SK-N-SH (cell line): ENCODE results near the gene ECM1. TPM values are rescaled to one million over a fixed set of nuclear protein-coding genes. Genes with fewer than 3 reads are reported as not detected.
A peak's percentile ranks its signal among the peaks of the same experiment; 100 is the strongest.

Experiments used
- ELF1 ChIP-seq: IDR thresholded peaks from 2 replicates; pipeline ENCODE4 v1.4.0; 2012
- EP300 ChIP-seq, 2 experiments: IDR thresholded peaks; 2 replicates each; pipeline versions ENCODE4 v1.4.0 to v1.6.1; 2012; ENCODE audit warnings: borderline replicate concordance in 1 of 2, low read depth in 1 of 2, low read length in 1 of 2
- FOSL2 ChIP-seq: IDR thresholded peaks from 2 replicates; pipeline ENCODE4 v1.4.0; 2012; ENCODE audit warnings: low read depth, mild to moderate bottlenecking, moderate library complexity, borderline replicate concordance
- FOXM1 ChIP-seq: IDR thresholded peaks from 2 replicates; pipeline ENCODE4 v1.4.0; 2012; ENCODE audit warnings: low read depth, mild to moderate bottlenecking
- GABPA ChIP-seq: IDR thresholded peaks from 2 replicates; pipeline ENCODE4 v1.4.0; 2012; ENCODE audit warnings: low read depth, mild to moderate bottlenecking
- GATA2 ChIP-seq: sonication (generic); formaldehyde crosslinking; IDR thresholded peaks from 2 replicates; pipeline ENCODE4 v1.5.0; 2020; ENCODE audit warnings: mild to moderate bottlenecking, missing genetic modification reagents
- JUND ChIP-seq: IDR thresholded peaks from 2 replicates; pipeline ENCODE4 v1.4.0; 2012
- MEF2A ChIP-seq: IDR thresholded peaks from 2 replicates; pipeline ENCODE4 v1.4.0; 2012; ENCODE audit warnings: low read depth, borderline replicate concordance
- NFIC ChIP-seq: IDR thresholded peaks from 2 replicates; pipeline ENCODE4 v1.4.0; 2012; ENCODE audit warnings: borderline replicate concordance
- NRF1 ChIP-seq: IDR thresholded peaks from 2 replicates; pipeline ENCODE4 v1.6.1; 2012; ENCODE audit warnings: low read depth, mild to moderate bottlenecking, low read length
- POLR2AphosphoS5 ChIP-seq: IDR thresholded peaks from 2 replicates; pipeline ENCODE4 v1.6.1; 2012; ENCODE audit warnings: low read depth, low read length
- RAD21 ChIP-seq: IDR thresholded peaks from 2 replicates; pipeline ENCODE4 v1.6.1; 2012; ENCODE audit warnings: mild to moderate bottlenecking, low read length
- RCOR1 ChIP-seq: fragments of 150-350 bp; IDR thresholded peaks from 2 replicates; pipeline ENCODE4 v1.6.1; 2017; ENCODE audit warnings: antibody characterized with exemption, low read length
- RFX5 ChIP-seq: IDR thresholded peaks from 2 replicates; pipeline ENCODE4 v1.6.1; 2012; ENCODE audit warnings: mild to moderate bottlenecking, improper control_type of control experiment, low read length
- RXRA ChIP-seq: IDR thresholded peaks from 2 replicates; pipeline ENCODE4 v1.4.0; 2012; ENCODE audit warnings: low read depth, mild to moderate bottlenecking, borderline replicate concordance
- TEAD4 ChIP-seq: IDR thresholded peaks from 2 replicates; pipeline ENCODE4 v1.4.0; 2012; ENCODE audit warnings: mild to moderate bottlenecking, borderline replicate concordance; ENCODE audit not compliant: insufficient read depth
- YY1 ChIP-seq: IDR thresholded peaks from 2 replicates; pipeline ENCODE4 v1.4.0; 2012; ENCODE audit warnings: low read depth, mild to moderate bottlenecking
- polyA plus RNA-seq, 3 experiments: library from polyadenylated mRNA; depleted of rRNA; stranded (reverse); fragments of >200 nt; gene quantifications; 2 replicates each; pipeline ENCODE4 v1.2.3, GENCODE V29; 2012
- TF ChIP-seq, protein P1 (sequence below): IDR thresholded peaks from 2 replicates; pipeline ENCODE4 v1.4.0; 2012; ENCODE audit warnings: low read depth, borderline replicate concordance
- TF ChIP-seq, protein P2 (sequence below): fragments of 150-350 bp; IDR thresholded peaks from 2 replicates; pipeline ENCODE4 v1.6.1; 2016; ENCODE audit warnings: mild to moderate bottlenecking, low read depth, low read length
- TF ChIP-seq, protein P3 (sequence below): IDR thresholded peaks from 2 replicates; pipeline ENCODE4 v1.4.0; 2012; ENCODE audit warnings: low read depth, borderline replicate concordance
- TF ChIP-seq, protein P4 (sequence below): fragments of 150-350 bp; IDR thresholded peaks from 2 replicates; pipeline ENCODE4 v1.6.1; 2017; ENCODE audit warnings: antibody characterized with exemption, low read length, low read depth, borderline replicate concordance
- TF ChIP-seq, protein P5 (sequence below): IDR thresholded peaks from 2 replicates; pipeline ENCODE4; 2012
- TF ChIP-seq, protein P6 (sequence below): IDR thresholded peaks from 2 replicates; pipeline ENCODE4 v1.4.0; 2012; ENCODE audit warnings: low read depth
- TF ChIP-seq, protein P7 (sequence below): IDR thresholded peaks from 2 replicates; pipeline ENCODE4 v1.6.1; 2012; ENCODE audit warnings: mild to moderate bottlenecking, low read depth, low read length, moderate library complexity

Gene ECM1
- polyA plus RNA-seq, 1 of the 3 experiments (the other 2 are of a cell fraction), result 32.3 TPM

DNA sequence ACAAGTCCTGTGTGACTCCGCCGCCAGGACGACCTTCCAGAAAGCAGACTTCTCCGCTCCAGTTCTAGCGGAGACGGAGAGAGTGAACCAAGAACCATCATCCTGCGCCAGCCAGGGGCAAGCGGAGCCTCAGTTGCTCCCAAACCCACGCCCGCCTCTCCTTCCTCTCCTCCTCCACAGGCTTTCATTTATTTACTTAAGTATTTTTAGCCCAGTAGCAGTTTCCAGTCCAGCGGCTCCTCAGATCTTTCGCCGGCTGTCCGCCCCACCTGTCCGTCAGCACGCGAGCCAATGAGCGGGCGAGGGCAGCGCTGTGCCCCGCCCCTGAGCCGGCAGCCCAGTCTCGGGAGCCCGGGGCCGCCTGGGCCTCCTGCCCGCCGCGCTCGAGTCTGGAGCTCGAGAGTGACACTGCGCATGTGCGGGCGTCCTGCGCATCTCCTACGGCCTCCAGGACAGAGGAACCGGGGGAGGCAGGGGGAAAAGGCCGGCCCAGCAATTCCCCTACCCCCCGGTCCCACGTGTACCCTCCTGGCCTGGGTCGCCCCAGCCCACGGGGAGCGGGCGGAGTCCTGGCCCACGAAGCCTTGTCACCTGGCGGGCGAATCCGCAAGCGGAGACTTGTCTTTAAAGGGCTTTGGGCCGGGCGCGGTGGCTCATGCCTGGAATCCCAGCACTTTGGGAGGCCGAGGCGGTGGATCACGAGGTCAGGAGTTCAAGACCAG lies 7.6 kb downstream of the ECM1 start, which contains the start of gene FALEC (continued):
- TF ChIP-seq, protein P1, sequence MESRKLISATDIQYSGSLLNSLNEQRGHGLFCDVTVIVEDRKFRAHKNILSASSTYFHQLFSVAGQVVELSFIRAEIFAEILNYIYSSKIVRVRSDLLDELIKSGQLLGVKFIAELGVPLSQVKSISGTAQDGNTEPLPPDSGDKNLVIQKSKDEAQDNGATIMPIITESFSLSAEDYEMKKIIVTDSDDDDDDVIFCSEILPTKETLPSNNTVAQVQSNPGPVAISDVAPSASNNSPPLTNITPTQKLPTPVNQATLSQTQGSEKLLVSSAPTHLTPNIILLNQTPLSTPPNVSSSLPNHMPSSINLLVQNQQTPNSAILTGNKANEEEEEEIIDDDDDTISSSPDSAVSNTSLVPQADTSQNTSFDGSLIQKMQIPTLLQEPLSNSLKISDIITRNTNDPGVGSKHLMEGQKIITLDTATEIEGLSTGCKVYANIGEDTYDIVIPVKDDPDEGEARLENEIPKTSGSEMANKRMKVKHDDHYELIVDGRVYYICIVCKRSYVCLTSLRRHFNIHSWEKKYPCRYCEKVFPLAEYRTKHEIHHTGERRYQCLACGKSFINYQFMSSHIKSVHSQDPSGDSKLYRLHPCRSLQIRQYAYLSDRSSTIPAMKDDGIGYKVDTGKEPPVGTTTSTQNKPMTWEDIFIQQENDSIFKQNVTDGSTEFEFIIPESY, result no peak
- TF ChIP-seq EP300 (IDR thresholded peaks at IDR 0.05; ENCODE audit: borderline replicate concordance in 1 of 2, low read depth in 1 of 2, low read length in 1 of 2) (no peak), POLR2AphosphoS5 (0 out of 2 replicates have a peak, but pooled peaks have one; percentile 13), GABPA (no peak), RFX5 (0 out of 2 replicates have a peak, but pooled peaks have one; percentile 33), ELF1 (no peak), JUND (no peak), GATA2 (no peak), FOXM1 (no peak), NFIC (no peak), FOSL2 (no peak), TEAD4 (no peak), YY1 (no peak), RAD21 (no peak), MEF2A (no peak), NRF1 (peak; percentile 96), RXRA (no peak), RCOR1 (no peak; the same call in 1 of the 2 replicates)
- TF ChIP-seq, protein P2, sequence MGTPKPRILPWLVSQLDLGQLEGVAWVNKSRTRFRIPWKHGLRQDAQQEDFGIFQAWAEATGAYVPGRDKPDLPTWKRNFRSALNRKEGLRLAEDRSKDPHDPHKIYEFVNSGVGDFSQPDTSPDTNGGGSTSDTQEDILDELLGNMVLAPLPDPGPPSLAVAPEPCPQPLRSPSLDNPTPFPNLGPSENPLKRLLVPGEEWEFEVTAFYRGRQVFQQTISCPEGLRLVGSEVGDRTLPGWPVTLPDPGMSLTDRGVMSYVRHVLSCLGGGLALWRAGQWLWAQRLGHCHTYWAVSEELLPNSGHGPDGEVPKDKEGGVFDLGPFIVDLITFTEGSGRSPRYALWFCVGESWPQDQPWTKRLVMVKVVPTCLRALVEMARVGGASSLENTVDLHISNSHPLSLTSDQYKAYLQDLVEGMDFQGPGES, result no peak
- TF ChIP-seq, protein P3, sequence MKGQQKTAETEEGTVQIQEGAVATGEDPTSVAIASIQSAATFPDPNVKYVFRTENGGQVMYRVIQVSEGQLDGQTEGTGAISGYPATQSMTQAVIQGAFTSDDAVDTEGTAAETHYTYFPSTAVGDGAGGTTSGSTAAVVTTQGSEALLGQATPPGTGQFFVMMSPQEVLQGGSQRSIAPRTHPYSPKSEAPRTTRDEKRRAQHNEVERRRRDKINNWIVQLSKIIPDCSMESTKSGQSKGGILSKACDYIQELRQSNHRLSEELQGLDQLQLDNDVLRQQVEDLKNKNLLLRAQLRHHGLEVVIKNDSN, result no peak
- TF ChIP-seq, protein P4, sequence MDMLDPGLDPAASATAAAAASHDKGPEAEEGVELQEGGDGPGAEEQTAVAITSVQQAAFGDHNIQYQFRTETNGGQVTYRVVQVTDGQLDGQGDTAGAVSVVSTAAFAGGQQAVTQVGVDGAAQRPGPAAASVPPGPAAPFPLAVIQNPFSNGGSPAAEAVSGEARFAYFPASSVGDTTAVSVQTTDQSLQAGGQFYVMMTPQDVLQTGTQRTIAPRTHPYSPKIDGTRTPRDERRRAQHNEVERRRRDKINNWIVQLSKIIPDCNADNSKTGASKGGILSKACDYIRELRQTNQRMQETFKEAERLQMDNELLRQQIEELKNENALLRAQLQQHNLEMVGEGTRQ, result no peak
- TF ChIP-seq, protein P5, sequence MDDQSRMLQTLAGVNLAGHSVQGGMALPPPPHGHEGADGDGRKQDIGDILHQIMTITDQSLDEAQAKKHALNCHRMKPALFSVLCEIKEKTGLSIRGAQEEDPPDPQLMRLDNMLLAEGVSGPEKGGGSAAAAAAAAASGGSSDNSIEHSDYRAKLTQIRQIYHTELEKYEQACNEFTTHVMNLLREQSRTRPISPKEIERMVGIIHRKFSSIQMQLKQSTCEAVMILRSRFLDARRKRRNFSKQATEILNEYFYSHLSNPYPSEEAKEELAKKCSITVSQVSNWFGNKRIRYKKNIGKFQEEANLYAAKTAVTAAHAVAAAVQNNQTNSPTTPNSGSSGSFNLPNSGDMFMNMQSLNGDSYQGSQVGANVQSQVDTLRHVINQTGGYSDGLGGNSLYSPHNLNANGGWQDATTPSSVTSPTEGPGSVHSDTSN, result peak; percentile 98
- TF ChIP-seq, protein P6, sequence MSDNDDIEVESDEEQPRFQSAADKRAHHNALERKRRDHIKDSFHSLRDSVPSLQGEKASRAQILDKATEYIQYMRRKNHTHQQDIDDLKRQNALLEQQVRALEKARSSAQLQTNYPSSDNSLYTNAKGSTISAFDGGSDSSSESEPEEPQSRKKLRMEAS, result peak; percentile 87
- TF ChIP-seq, protein P7, sequence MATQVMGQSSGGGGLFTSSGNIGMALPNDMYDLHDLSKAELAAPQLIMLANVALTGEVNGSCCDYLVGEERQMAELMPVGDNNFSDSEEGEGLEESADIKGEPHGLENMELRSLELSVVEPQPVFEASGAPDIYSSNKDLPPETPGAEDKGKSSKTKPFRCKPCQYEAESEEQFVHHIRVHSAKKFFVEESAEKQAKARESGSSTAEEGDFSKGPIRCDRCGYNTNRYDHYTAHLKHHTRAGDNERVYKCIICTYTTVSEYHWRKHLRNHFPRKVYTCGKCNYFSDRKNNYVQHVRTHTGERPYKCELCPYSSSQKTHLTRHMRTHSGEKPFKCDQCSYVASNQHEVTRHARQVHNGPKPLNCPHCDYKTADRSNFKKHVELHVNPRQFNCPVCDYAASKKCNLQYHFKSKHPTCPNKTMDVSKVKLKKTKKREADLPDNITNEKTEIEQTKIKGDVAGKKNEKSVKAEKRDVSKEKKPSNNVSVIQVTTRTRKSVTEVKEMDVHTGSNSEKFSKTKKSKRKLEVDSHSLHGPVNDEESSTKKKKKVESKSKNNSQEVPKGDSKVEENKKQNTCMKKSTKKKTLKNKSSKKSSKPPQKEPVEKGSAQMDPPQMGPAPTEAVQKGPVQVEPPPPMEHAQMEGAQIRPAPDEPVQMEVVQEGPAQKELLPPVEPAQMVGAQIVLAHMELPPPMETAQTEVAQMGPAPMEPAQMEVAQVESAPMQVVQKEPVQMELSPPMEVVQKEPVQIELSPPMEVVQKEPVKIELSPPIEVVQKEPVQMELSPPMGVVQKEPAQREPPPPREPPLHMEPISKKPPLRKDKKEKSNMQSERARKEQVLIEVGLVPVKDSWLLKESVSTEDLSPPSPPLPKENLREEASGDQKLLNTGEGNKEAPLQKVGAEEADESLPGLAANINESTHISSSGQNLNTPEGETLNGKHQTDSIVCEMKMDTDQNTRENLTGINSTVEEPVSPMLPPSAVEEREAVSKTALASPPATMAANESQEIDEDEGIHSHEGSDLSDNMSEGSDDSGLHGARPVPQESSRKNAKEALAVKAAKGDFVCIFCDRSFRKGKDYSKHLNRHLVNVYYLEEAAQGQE, result no peak
- TF ChIP-seq, all 33 proteins: peak for 7
